ENCODE measurements around the gene ITPR1. TPM values are rescaled to one million over a fixed set of nuclear protein-coding genes. Genes with fewer than 3 reads are reported as not detected.

The ITPR1 gene
- total RNA-seq, 1 experiment from 2014 or later: 11.3 TPM

DNA sequence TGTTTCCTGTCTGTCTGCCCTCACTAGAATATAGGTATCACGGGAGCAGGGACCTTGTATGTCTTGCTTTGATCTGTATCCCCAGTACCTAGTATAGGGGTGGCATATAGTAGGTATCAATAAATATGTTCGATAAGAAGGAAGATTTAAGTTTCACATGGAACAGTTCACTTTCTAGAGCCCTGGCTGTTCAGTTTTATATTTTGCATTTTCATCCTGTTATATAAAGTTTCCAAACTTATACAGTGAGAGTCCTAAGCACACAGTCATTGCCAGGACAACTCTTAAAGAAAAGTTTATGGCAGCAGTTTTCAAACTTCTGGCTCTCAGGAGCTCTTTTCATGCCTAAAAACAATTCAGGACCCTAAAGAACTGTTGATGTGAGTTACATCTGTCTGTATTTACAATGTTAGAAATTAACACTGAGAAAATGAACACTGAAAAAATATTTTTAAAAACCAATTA lies 13.4 kb downstream of the ITPR1 start:
- H3K79me2 ChIP-seq (ENCODE audit: low read depth): no peaks in the 10 kb centered on the region
- H3K4me2 ChIP-seq: no peak overlapping the region
- H4K20me1 ChIP-seq (ENCODE audit: insufficient read depth): no peaks in the 10 kb centered on the region
- no peak for DNase-seq
- no peaks in the 10 kb centered on the region for H3K27me3 ChIP-seq (ENCODE audit: insufficient read depth, low read depth)
- intact Hi-C loops (cut with micrococcal nuclease; ENCODE audit: unreplicated experiment): no loop called here
- ChIA-PET CTCF (no interaction called here), POLR2A (ENCODE audit: unreplicated experiment) (no interaction called here)
- no peaks in the 10 kb centered on the region for H3K4me1 ChIP-seq (replicated peaks; ENCODE audit: insufficient read depth)
- no peak overlapping the region for H2AFZ ChIP-seq
- no peaks in the 10 kb centered on the region for H3F3A ChIP-seq (ENCODE audit: insufficient read depth, low read depth)
- H3K36me3 ChIP-seq (ENCODE audit: low read depth): no peaks in the 10 kb centered on the region
- TF ChIP-seq EZH2 (IDR thresholded peaks at IDR 0.05; ENCODE audit: low read depth): no peak
- TF ChIP-seq, protein P1, sequence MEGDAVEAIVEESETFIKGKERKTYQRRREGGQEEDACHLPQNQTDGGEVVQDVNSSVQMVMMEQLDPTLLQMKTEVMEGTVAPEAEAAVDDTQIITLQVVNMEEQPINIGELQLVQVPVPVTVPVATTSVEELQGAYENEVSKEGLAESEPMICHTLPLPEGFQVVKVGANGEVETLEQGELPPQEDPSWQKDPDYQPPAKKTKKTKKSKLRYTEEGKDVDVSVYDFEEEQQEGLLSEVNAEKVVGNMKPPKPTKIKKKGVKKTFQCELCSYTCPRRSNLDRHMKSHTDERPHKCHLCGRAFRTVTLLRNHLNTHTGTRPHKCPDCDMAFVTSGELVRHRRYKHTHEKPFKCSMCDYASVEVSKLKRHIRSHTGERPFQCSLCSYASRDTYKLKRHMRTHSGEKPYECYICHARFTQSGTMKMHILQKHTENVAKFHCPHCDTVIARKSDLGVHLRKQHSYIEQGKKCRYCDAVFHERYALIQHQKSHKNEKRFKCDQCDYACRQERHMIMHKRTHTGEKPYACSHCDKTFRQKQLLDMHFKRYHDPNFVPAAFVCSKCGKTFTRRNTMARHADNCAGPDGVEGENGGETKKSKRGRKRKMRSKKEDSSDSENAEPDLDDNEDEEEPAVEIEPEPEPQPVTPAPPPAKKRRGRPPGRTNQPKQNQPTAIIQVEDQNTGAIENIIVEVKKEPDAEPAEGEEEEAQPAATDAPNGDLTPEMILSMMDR (conservative IDR thresholded peaks at IDR 0.05): no peak
- H3K27ac ChIP-seq: no peak overlapping the region
- H3K4me3 ChIP-seq: no peak overlapping the region
- BruUV-seq (replicated peaks): no TSS peak
- no peaks in the 10 kb centered on the region for H3K9me3 ChIP-seq (ENCODE audit: insufficient read depth, low read depth)
- H3K9me2 ChIP-seq (ENCODE audit: insufficient read depth): no peaks in the 10 kb centered on the region

- H3K27ac ChIP-seq: no peak overlapping the region
- H3K79me2 ChIP-seq (ENCODE audit: low read depth): no peaks in the 10 kb centered on the region
- H3K9me2 ChIP-seq (ENCODE audit: insufficient read depth): no peaks in the 10 kb centered on the region
- no peaks in the 10 kb centered on the region for H3F3A ChIP-seq (ENCODE audit: insufficient read depth, low read depth)
- H3K4me3 ChIP-seq: no peak overlapping the region
- BruUV-seq (replicated peaks): no TSS peak
- H2AFZ ChIP-seq: no peak overlapping the region
- H3K27me3 ChIP-seq (ENCODE audit: insufficient read depth, low read depth): no peaks in the 10 kb centered on the region
- H3K9me3 ChIP-seq (ENCODE audit: insufficient read depth, low read depth): no peaks in the 10 kb centered on the region
- POLR2A ChIA-PET (ENCODE audit: unreplicated experiment): no interaction called here
- no peaks in the 10 kb centered on the region for H3K36me3 ChIP-seq (ENCODE audit: low read depth)
- no peak for TF ChIP-seq EZH2 (IDR thresholded peaks at IDR 0.05; ENCODE audit: low read depth)
- TF ChIP-seq, protein P1 (conservative IDR thresholded peaks at IDR 0.05): no peak
- intact Hi-C loops (cut with micrococcal nuclease; ENCODE audit: unreplicated experiment): no loop called here
- CTCF ChIA-PET: no interaction called here
- H3K4me2 ChIP-seq: no peak overlapping the region
- H3K4me1 ChIP-seq (replicated peaks; ENCODE audit: insufficient read depth): no peaks in the 10 kb centered on the region
- DNase-seq: no peak
- H4K20me1 ChIP-seq (ENCODE audit: insufficient read depth): no peaks in the 10 kb centered on the region
Observed at GRCh38 chr3:4507024-4507596, 14.0 kb downstream of the ITPR1 start.

DNA sequence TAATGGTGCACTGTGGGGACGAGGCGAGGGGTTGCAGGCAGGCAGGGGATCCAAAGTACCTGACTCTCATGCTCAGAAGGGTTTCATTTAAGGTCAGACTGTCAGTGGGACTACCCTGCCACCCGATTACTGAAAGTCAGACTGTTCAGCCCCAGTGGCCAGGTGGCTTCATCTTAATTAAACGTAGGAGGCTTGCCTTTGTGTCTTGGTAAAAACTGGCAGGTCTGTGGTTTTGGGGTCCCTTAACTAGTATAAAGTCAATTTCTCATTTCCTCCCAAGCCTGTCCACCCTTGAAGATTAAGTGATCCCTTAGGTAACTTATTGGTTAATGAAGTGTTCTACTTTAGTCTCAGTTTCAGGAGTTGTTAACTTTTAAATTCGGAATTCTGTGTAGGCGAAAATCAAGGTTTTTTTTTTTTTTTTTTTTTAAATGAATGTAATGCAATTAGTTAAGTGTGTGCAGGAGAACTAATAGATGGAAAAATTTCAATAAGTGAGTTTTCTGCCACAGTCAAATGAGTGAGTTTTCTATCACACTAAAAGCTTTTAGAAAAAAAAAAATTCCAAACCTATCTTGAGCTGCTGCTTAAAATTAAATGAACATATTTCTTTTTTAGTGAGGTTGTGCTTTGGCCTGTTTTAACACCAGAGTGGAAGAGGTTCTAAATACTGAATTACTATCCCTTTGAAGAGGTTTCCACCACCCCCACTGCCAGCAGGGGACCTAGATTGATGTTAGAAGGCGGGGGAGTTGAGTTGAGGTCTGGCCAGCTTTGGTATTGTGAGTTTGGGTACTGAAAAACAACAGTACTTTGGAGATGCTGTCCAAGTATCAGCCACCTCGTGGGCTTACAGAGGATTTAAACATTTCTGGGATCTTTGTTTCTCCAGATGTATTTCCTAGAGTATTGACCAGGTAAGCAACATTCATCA lies 15.2 kb downstream of the ITPR1 start:
- Histone ChIP-seq H3K36me3 (ENCODE audit: low read depth) (no peaks in the 10 kb centered on the region), H4K20me1 (ENCODE audit: insufficient read depth) (no peaks in the 10 kb centered on the region), H3K27ac (no peak overlapping the region), H3F3A (ENCODE audit: insufficient read depth, low read depth) (no peaks in the 10 kb centered on the region), H3K4me1 (replicated peaks; ENCODE audit: insufficient read depth) (no peaks in the 10 kb centered on the region), H3K4me2 (no peak overlapping the region), H3K9me2 (ENCODE audit: insufficient read depth) (no peaks in the 10 kb centered on the region), H3K4me3 (no peak overlapping the region), H2AFZ (no peak overlapping the region), H3K79me2 (ENCODE audit: low read depth) (no peaks in the 10 kb centered on the region), H3K9me3 (ENCODE audit: insufficient read depth, low read depth) (no peaks in the 10 kb centered on the region), H3K27me3 (ENCODE audit: insufficient read depth, low read depth) (no peaks in the 10 kb centered on the region)
- TF ChIP-seq EZH2 (IDR thresholded peaks at IDR 0.05; ENCODE audit: low read depth): no peak
- TF ChIP-seq, protein P1 (conservative IDR thresholded peaks at IDR 0.05): no peak
- BruUV-seq (replicated peaks): no TSS peak
- ChIA-PET CTCF (no interaction called here), POLR2A (ENCODE audit: unreplicated experiment) (no interaction called here)
- intact Hi-C loops (cut with micrococcal nuclease; ENCODE audit: unreplicated experiment): no loop called here
- DNase-seq: no peak

Measured in PC-9 (cell line).